RCC 7860 (cell line): ENCODE results near the gene TSPEAR.

Source experiments
- DNase-seq: peaks from one replicate; pipeline ENCODE4 v3.0.0-alpha.2; 2015; ENCODE audit warnings: low spot score
- FAIRE-seq: peaks from 2 replicates; lab custom pipeline; 2012; peaks lifted over from hg19 to GRCh38; lab: Jason Lieb, UNC

The TSPEAR gene

DNA sequence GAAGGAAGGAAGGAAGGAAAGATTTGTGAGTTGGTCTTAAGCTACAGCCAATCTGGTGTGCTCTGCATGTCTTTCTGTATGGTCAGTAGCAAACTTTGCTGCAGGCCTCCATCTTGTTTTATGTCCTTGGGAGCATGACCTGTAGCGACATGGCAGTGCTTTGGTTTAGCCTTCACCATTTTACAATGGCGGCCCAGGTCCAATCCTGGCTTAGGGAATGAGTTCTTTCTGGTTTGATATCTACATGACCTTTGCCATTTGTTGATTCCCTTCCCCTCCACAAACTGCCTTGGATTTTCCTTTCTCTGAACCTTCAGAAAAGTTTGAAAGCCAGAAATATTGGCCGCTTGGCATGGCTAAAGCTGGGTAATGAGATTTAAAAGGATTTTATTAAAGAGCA, 30.5 kb upstream of the TSPEAR start:
- FAIRE-seq = no peak
- no peak for DNase-seq

DNA sequence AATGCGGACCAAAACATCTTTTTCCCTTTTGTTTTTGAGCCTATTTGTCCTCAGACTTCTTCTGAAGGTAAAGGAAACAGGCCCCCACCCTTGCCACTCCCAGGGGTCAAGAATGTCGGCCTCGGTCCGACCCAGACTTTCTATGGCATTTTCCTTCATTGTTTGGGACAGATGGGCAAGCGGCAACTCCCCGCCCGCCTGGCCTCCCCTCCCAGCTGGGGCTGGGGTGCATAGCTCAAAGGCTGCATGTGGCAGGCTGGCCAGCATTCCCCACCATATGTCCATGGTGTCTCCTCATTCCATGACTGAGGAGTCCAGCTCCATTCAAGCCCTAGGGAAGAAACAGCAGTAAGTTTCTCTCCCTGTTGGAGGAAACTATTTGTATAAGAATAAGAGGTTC, 29.4 kb upstream of the TSPEAR start:
- no peak for FAIRE-seq
- DNase-seq = no peak

DNA sequence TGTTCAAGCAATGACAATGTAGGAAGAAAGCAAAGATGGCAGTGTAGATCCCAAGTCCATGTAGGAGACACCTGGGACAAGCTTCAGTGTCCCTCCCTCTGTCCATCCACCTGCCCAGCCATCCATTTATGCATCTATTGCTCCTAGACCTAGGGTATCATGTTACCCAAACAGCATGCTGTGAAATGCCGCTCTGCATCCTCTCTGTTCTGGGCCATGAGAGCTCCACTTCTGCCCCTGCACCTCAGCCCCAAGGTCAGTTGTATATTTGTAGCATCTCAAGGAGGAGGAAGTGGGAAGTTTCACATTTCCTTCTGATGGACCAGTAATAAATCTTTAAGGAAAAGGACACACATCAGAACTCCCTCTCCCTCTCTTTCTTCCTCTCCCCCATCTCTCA, 27.9 kb upstream of the TSPEAR start:
- DNase-seq (no peak), FAIRE-seq (no peak)

DNA sequence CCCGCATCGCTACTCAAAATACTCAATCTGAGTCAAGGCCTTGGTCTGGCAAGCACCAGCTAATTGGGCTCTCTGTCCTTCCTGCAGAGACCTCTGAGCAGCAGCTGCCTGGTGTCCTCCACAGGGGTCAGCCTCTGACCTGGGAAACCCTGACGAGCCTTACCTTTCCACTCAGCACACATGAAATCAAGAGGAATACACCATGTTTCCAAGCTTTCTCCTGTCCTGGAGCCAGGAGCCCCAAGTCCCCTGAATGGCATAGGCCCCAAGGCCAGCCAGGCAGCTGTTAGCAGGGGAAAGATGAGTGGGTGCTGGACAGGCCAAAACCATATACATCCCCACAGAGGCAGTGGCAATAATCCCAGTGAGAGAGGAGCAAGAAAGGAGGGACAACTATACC, 27.2 kb upstream of the TSPEAR start:
- no peak for FAIRE-seq
- DNase-seq = no peak

DNA sequence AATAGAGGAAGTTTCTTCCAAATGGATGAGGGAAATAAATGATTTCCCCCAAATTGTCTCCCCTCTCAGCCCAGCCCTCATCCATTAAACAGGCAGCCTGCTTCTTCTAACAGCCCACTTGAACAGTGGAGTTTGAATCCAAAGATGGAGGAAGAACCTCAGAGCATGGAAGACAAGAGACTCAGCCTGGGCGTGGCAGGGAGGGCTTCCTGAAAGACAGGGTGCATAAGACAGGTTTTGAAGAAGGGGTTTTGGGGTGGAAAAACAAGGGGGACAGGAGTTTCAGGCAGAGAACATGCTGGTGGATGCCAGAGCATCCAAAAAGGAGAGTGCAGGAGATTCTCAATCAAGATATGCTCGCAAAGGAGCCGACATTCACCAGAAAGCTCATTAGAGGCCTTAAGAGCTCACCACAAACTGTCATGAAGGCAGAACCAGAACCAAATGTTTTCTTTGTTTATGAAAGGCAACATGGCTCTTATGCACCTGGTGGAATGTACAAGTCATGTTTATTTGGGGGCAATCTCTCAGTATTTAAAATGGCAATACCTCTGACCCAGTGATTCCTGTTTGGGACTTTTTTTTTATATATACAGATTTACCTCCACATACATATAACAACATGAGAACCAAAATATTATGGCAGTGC, 26.5 kb upstream of the TSPEAR start:
- FAIRE-seq (no peak), DNase-seq (no peak)

DNA sequence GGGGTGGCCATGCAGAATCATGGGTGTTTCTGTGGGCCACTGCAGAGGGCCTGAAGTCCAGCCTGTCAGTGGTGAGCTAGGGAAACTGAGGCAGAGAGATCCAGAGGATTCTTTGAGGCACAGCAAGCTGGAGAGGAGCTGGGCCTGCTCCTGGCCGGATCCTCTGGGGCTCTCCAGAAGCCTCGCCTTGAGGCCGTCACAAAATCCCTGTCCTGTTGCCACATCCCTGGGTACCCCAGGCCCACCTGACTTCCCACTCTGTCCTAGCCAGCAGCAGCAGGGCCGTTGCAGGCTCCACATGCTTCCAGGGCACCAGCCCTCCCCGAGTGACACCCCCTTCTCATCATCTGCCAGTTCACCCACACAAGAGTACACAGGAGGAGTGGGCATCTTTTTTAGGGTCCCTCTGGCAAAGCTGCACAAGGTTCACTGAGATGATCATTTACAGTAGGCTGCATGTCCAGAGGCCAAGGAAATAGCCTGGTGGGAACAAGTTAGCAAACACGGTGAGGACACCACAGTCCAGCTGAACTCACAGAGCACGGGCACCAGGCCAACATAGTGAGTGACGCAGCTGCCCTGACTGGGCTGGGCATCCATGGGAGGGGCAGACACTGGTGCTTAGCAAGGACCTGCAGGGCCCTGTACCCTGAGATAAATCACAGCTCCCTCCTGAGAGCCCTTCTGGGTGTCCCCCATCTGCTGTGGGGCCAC, 25.1 kb upstream of the TSPEAR start:
- FAIRE-seq = no peak
- DNase-seq = no peak

DNA sequence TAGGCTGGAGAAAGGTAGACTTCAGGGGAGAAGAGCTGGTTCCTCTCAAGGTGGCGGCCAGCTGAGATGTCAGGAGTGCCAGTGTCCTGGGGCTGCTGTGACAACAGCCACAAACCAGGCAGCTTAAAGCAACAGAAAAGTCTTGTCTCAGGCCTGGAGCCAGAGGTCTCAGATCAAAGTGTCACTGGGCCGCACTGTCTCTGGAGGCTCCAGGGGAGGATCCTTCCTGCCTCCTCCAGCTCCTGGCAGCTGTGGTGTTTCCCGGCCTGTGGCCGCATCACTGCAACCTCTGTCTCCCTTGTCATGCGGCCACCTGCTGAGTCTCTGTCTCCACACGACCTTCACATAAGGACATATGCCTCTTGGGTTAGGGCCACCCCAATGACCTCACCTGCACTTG, 24.4 kb upstream of the TSPEAR start:
- FAIRE-seq (no peak), DNase-seq (no peak)

DNA sequence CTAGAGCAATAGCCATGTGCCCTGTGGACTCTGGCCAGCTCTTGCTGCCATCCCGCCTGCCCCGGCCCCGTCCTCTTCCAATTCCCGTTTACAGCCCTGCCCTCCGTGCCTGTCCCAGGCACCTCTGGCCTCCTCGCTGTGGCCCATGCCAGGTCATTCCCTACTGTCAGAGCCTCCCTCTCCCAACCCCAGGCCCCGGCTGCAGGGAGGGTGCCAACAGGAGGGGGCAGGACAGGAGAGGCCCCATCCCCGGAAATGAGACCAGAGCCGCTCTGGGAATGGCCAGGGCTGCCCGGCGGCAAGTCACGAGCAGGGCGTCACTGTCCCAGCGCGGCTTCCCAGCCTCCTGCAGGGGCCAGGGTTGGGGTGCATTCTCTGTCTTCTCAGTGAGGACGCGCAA, 23.5 kb upstream of the TSPEAR start:
- FAIRE-seq (no peak), DNase-seq (no peak)

DNA sequence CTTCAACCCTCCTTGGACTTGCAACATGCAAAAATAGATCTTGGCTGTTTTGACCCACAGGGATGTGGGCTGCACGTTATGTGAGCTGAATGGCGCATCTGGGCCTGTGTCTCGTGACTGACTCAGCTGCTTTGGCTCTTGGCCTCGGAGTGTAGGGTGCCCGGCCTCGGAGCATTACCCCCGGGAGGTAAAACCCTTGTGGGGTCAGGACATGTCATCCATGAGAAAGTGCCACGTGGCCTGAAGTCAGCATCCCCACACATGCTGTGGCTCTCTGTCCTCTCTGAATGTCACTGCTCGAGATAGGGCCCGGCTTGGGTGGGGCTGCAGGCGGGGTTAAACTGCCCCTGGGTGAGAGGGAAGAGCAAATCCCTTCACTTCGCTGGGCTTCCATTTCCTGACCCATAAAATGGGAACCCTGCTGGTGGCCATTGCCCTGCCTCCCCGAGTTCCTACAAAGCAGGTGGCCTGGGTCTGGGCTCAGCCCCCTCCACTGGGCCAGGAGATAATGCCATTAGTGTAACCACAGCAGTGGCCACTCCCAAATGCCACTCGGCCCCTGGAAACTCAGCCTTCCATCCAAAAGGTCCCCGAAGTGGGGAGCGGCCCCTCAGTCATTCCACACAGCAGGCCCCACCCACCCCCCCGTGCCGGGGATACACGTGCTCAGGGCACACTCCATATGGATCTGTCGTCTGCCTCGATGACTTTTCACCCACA, 22.8 kb upstream of the TSPEAR start:
- DNase-seq (peak; percentile 31), FAIRE-seq (no peak)

DNA sequence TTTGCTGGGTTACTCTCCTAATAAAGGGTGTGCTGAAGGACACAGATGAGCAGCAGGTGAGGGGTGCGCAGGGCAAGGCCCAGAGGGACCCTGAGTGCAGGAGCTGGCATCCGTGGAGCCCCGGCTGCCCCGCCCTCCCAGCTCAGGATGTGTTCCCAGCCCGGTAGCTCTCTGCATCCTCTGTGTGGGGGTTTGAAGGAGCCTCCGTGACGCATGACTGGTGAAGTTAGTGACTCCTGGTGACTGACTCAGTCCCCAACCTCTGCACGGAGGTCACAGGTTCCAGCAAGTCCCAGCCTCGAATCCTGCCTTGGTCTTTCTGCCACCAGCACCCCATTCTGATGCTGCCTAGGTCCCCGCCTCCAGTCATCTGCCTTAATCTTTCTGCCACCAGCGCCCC, 21.6 kb upstream of the TSPEAR start:
- FAIRE-seq (no peak), DNase-seq (peak; percentile 44)

DNA sequence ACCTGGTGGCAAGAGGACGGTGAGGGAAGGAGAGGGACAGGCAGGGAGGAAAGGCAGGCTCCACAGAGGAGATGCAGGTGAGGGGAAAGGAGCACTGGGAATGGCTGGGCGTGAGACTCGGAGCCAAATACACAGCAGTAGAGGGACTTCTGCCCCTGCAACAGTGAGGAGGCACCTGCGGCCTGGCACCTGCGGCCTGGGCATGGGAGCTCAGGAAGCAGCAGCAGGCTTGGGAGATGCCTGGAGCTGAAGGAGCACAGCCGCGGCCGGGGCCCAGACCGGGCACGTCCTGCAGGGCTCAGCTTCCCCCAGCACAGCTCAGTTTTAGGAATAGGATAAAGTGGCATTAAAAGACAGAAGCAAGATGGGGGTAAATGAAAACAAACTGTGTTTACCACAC, 20.9 kb upstream of the TSPEAR start:
- no peak for DNase-seq
- no peak for FAIRE-seq

DNA sequence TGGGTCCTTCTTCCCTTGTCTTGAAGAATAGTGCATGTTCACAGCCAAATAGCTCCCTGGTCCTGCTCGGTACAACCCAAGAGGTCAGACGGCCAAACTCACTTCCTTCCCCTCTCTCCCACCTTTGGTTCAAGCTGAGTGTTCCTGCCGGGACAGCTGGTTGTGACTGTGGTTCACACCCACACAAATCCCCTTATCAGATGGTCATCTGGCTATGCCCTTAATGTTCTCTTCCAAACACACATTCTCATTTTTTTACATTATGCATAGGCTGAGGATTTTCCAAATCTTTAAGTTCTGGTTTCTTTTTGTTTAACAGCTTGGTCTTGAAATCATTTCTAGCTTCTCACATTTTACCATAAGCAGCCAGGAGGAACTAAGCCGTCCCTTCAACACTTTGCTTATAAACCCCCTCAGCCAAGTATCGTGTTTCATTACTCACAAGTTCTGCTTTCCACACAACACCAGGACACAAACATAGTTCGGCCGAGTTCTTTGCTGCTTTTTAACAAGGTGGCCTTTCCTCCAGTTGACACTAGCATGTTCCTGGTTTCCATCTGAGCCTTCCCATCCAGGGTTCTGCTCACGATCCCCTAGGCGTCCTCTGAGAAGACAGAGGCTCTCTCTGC, 19.7 kb upstream of the TSPEAR start:
- DNase-seq (no peak), FAIRE-seq (no peak)

DNA sequence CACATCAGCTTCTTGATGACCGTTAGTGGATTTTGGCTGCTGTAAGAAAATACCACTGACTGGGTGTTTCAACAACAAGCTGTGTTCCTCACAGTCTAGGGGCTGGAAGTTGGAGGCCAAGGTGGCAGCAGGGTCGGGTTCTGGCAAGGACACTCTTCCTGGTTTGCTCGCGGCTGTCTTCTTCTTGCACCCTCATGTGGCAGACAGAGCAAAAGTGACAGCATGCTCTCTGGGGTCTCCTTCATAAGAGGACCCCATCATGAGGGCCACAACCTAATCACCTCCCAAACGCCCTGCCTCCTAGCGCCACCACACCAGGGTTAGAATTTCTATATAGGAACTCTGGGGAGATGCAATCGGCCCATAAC, 18.6 kb upstream of the TSPEAR start:
- DNase-seq = no peak
- FAIRE-seq = no peak

DNA sequence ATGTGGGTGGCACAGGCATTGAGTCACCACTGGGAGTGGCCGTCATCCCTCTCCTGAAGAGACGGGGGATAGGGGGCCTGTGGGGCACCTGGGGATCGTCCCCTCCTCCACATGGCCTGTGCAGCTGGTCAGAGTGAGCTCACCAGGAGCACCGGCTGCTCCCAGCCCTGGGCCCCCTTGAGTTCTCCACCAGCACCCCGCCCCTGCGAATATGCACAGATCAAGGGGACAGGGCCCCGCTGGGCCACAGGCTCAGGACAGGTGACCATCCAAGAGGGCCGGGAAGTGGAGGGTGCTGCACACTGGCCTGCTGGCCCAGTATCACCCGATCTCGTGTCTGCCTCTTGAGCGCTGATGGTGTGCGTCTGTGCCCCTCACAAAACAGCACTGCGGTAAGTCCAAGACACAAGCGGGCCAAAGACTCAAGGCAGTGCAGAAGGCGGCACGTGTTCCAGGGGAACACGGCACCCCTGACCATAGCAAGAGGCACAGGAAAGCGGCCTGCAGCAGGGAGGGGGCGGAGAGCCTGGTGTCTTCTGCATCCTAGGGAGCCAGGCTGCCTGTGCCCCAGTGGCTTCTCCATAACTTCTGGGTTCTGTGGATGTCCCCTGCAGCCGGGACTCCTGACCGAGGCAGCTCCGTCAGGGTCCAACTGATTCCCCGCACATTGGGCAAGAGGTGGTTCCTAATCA, 18.1 kb upstream of the TSPEAR start:
- DNase-seq (no peak), FAIRE-seq (no peak)

DNA sequence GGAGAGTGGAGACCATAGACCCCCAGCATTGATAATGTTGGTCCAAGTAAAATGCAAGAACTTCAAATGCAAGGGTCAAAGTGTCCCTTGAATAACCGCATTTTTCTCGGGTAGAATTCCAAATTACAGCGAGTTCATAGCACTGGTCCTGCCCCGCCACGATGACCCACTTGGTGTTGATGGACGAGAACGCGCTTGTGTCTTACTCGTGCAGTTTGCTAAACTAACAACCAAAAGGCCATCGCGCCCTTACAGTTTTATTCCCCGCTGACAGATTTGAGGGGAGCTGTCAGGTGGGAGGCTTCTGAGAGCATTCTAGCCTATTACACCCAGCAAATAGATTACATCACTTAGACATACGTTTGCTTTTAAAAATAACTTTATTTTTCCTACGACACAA, 17.3 kb upstream of the TSPEAR start:
- FAIRE-seq (no peak), DNase-seq (no peak)

DNA sequence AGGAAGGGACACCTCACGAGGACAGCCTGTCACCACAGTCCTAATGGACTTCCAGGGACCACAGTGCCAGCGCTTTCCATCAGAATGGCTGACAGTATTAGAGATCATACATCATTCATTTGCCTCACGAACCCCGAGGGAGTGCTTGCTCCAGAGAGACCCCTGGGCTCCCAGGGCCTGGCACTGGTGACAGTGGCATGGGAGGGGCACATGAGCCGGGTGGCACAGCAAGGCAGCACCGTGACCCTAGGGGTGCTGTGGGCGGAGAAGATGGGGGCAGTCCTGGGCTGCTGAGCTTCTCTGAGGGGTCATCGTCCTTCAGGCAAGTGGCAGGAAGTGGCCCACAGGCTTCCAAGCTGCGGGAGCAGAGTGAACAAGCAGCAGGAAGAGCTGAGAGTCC, 16.4 kb upstream of the TSPEAR start:
- FAIRE-seq (no peak), DNase-seq (no peak)

DNA sequence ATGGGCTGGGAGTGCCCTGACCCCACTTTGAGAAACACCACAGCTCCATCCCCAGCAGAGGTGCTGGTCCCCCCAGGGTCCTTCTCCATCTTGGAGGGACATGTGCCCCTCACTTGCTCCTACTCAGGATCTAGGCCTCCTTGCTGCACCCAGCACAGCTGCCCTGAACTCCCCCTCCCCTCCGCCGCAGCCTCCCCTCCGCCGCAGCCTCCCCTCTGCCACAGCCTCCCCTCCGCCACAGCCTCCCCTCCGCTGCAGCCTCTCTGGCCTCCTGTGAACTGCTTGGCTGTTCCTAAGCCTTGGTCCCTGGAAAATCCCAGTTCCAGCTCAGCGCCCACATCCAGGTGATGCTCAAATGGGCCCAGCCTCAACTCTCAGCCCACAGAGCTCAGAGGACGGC, 15.9 kb upstream of the TSPEAR start:
- no peak for FAIRE-seq

DNA sequence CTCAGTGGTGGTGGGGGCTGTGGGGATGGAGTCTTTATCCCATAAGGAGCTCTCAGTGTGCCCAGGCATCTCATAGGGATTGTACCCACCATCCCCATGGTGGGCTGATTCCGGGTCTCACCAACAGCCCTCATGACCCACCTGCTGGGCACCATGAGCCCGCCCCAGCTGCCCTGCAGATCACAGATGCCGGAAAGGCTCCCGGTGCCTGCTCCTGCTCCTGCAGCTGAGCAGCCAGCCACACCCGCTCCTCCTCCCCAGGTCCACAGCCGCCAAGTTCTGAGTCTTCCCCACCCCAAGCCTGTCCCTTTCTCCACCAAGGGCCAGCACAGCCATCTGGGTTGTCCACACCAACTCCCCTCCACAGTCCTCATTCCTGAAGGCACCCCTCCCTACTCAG, 15.5 kb upstream of the TSPEAR start:
- DNase-seq = no peak
- no peak for FAIRE-seq

More for the DNA sequence above, 15.9 kb upstream of the TSPEAR start:
- DNase-seq = no peak

DNA sequence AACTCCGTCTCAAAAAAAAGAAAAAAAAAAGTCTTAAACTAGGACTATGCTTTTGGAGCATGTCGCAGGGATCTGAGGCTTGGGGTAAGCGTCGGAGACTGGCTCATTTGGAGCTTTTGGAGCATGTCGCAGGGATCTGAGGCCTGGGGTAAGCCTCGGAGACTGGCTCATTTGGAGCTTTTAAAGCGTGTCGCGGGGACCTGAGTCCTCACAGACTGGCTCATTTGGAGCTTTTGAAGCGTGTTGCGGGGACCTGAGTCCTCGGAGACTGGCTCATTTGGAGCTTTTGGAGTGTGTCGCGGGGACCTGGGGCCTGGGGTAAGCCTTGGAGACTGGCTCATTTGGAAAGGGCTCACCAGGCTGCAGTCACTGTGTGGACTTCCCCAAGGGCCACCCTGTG, 13.6 kb upstream of the TSPEAR start:
- DNase-seq (no peak), FAIRE-seq (no peak)

DNA sequence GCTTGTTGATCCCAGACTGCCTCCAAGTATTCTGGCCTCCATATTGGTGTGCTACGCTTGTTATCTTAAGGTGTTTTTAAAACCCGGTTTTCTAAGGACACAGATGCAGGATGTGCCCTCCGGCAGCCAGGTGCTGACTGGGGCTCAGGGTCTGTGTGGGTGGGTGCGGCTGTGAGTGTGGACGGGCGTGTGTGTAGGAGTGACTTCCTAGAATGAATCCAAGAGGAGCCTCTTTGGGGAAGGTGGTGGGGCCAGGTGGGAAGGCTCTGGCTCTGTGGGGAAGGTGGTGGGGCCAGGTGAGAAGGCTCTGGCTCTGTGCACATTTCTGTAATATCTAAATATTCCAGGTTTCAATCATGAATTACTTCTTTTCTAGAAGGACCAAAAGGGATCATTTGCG, 12.8 kb upstream of the TSPEAR start:
- no peak for DNase-seq
- no peak for FAIRE-seq
